ENCODE measurements around the gene AIFM2. TPM values are rescaled to one million over a fixed set of nuclear protein-coding genes. Genes with fewer than 3 reads are reported as not detected.

Gene AIFM2
- total and polyA plus RNA-seq, 2 of the 13 experiments (the other 11 are each of a cell fraction or from before 2014, with no cell fraction given), result 20.3 to 29.5 TPM

DNA sequence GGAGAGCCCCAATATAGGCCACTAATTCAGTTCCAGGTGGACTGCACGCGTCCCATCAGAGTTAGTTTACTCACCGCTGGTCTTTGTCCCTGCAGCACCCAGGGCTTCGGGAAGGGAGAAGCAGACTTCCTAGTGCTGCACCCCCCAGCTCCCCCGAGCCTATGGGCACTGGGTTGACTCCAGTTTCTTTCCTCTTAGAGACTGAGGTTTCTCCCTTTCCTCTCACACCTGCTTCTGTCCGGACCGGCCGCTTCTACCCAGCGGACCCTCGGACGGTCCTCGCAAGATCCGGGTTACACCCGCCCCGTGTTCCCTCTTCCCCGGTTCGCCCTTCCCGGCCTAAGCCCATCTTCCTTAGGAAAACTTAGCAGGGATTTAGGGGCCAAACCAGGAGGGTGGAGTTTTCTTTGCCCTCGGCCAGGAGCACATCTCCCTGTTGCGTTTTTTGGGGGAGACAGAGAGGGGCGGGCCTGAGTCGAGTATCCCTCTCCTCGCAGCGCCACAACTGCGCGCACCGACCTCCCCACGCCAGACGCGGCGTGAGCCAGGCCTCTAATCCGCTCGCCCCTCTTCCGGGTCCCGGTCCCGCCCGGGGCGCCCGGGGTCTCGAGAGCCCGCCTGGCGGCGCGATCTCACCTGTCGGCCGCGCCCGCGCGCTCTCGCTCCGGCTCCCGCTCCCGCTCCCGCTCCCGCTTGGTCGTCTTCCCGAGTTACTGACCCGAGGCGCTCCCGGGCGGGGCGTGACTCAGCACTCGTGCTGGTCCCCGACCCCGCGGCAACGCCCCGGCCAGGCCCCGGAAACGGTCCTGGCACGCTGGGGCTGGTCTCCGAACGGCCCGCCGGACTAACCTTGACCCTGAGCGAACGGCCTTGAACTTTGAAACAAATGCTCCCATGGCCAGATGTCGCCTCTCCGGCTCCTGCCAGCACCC lies at the start of gene AIFM2 (continued):
- TF ChIP-seq, protein P1, sequence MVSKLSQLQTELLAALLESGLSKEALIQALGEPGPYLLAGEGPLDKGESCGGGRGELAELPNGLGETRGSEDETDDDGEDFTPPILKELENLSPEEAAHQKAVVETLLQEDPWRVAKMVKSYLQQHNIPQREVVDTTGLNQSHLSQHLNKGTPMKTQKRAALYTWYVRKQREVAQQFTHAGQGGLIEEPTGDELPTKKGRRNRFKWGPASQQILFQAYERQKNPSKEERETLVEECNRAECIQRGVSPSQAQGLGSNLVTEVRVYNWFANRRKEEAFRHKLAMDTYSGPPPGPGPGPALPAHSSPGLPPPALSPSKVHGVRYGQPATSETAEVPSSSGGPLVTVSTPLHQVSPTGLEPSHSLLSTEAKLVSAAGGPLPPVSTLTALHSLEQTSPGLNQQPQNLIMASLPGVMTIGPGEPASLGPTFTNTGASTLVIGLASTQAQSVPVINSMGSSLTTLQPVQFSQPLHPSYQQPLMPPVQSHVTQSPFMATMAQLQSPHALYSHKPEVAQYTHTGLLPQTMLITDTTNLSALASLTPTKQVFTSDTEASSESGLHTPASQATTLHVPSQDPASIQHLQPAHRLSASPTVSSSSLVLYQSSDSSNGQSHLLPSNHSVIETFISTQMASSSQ (IDR thresholded peaks at IDR 0.05; ENCODE audit: low read depth), result no peak
- TF ChIP-seq, protein P1 (CRISPR knock-in tag; IDR thresholded peaks at IDR 0.05; ENCODE audit: borderline replicate concordance), result peak; percentile 81
- peak; percentile 65; the same call in 1 of the 2 replicates for TF ChIP-seq HOMEZ (CRISPR knock-in tag; IDR thresholded peaks at IDR 0.05; ENCODE audit: low read depth)
- no peak; the same call in 1 of the 2 replicates for TF ChIP-seq ZNF280B (CRISPR knock-in tag; IDR thresholded peaks at IDR 0.05; ENCODE audit: borderline replicate concordance)
- no peak for TF ChIP-seq ZNF547 (CRISPR knock-in tag; IDR thresholded peaks at IDR 0.05)
- TF ChIP-seq NBN (conservative IDR thresholded peaks at IDR 0.05), result no peak
- no peak for TF ChIP-seq SATB2 (CRISPR knock-in tag; IDR thresholded peaks at IDR 0.05)
- TF ChIP-seq, protein P2, sequence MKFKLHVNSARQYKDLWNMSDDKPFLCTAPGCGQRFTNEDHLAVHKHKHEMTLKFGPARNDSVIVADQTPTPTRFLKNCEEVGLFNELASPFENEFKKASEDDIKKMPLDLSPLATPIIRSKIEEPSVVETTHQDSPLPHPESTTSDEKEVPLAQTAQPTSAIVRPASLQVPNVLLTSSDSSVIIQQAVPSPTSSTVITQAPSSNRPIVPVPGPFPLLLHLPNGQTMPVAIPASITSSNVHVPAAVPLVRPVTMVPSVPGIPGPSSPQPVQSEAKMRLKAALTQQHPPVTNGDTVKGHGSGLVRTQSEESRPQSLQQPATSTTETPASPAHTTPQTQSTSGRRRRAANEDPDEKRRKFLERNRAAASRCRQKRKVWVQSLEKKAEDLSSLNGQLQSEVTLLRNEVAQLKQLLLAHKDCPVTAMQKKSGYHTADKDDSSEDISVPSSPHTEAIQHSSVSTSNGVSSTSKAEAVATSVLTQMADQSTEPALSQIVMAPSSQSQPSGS (CRISPR knock-in tag; IDR thresholded peaks at IDR 0.05), result peak; percentile 32
- peak; percentile 56; the same call in 1 of the 2 replicates for TF ChIP-seq NR2F2 (IDR thresholded peaks at IDR 0.05; ENCODE audit: borderline replicate concordance, low read depth)
- TF ChIP-seq CENPT (CRISPR knock-in tag; IDR thresholded peaks at IDR 0.05; ENCODE audit: low read depth), result no peak
- TF ChIP-seq ZNF263 (CRISPR knock-in tag; IDR thresholded peaks at IDR 0.05), result peak; percentile 56; the same call in 1 of the 2 replicates
- no peak for TF ChIP-seq JDP2 (CRISPR knock-in tag; IDR thresholded peaks at IDR 0.05; ENCODE audit: borderline replicate concordance)
- no peak; the same call in 1 of the 2 replicates for TF ChIP-seq ZSCAN31 (CRISPR knock-in tag; IDR thresholded peaks at IDR 0.05; ENCODE audit: low read depth)
- no peak; the same call in 1 of the 2 replicates for TF ChIP-seq TIGD3 (CRISPR knock-in tag; IDR thresholded peaks at IDR 0.05; ENCODE audit: borderline replicate concordance)
- TF ChIP-seq POGK (CRISPR knock-in tag; conservative IDR thresholded peaks at IDR 0.05), result peak; percentile 88

All from HepG2 (cell line).